Measurements from ENCODE around the gene LMNTD1.
"Not testable (repeated sequence)": the region's sequence is repeated elsewhere in the genome, so short reads cannot be mapped to it uniquely, and the experiment has no call there.

LMNTD1 gene

GRCh38 chr12:25491396-25492325, 61.4 kb downstream of the LMNTD1 start:
- DNase-seq (ENCODE audit: low read depth in 2 of 2) = no peak

- not testable (repeated sequence) for DNase-seq (ENCODE audit: low read depth in 2 of 2)
These were observed 63.9 kb downstream of the LMNTD1 start for GRCh38 chr12:25488956-25489870.

- no peak for DNase-seq (ENCODE audit: low read depth in 2 of 2)
These were observed 70.5 kb downstream of the LMNTD1 start for GRCh38 chr12:25482625-25483024.

- DNase-seq (ENCODE audit: low read depth in 2 of 2) = no peak
These were observed 72.9 kb downstream of the LMNTD1 start for GRCh38 chr12:25480145-25480544.

GRCh38 chr12:25477217-25477616, 75.9 kb downstream of the LMNTD1 start:
- DNase-seq (ENCODE audit: low read depth in 2 of 2) = no peak

GRCh38 chr12:25472453-25472852, 80.6 kb downstream of the LMNTD1 start:
- DNase-seq (ENCODE audit: low read depth in 2 of 2) = no peak

- no peak for DNase-seq (ENCODE audit: low read depth in 2 of 2)
These were observed 83.2 kb downstream of the LMNTD1 start for GRCh38 chr12:25469861-25470260.

- no peak for DNase-seq (ENCODE audit: low read depth in 2 of 2)
These were observed 83.7 kb downstream of the LMNTD1 start for GRCh38 chr12:25469368-25469767.

GRCh38 chr12:25463521-25463920, 89.6 kb downstream of the LMNTD1 start:
- no peak for DNase-seq (ENCODE audit: low read depth in 2 of 2)

- no peak for DNase-seq (ENCODE audit: low read depth in 2 of 2)
These were observed 90.1 kb downstream of the LMNTD1 start for GRCh38 chr12:25463005-25463404.

GRCh38 chr12:25459541-25459951, 93.5 kb downstream of the LMNTD1 start:
- no peak for DNase-seq (ENCODE audit: low read depth in 2 of 2)

- no peak for DNase-seq (ENCODE audit: low read depth in 2 of 2)
These were observed 95.0 kb downstream of the LMNTD1 start for GRCh38 chr12:25458047-25458552.

GRCh38 chr12:25456474-25456873, 96.6 kb downstream of the LMNTD1 start:
- no peak for DNase-seq (ENCODE audit: low read depth in 2 of 2)

- DNase-seq (ENCODE audit: low read depth in 2 of 2) = no peak
These were observed 97.4 kb downstream of the LMNTD1 start for GRCh38 chr12:25455696-25456095.

GRCh38 chr12:25449007-25449406, 104.1 kb downstream of the LMNTD1 start:
- no peak for DNase-seq (ENCODE audit: low read depth in 2 of 2)

- DNase-seq (ENCODE audit: low read depth in 2 of 2) = no peak
These were observed 106.0 kb downstream of the LMNTD1 start for GRCh38 chr12:25447046-25447445.

GRCh38 chr12:25438638-25439037, 114.4 kb downstream of the LMNTD1 start:
- DNase-seq (ENCODE audit: low read depth in 2 of 2) = no peak

- DNase-seq (ENCODE audit: low read depth in 2 of 2) = no peak
These were observed 116.7 kb downstream of the LMNTD1 start for GRCh38 chr12:25436206-25437030.

- DNase-seq (ENCODE audit: low read depth in 2 of 2) = no peak
These were observed 117.7 kb downstream of the LMNTD1 start for GRCh38 chr12:25435431-25435830.

- DNase-seq (ENCODE audit: low read depth in 2 of 2) = no peak
These were observed 118.6 kb downstream of the LMNTD1 start for GRCh38 chr12:25434515-25434914.

- DNase-seq (ENCODE audit: low read depth in 2 of 2) = no peak
These were observed 119.3 kb downstream of the LMNTD1 start for GRCh38 chr12:25433581-25434325.

Measured in stimulated activated CD4-positive, alpha-beta T cell treated with anti-CD3 and anti-CD28 coated beads, Interleukin-4, amount 100 ng/mL, for 48 hours (primary cell).